ENCODE measurements around the gene STARD10. TPM values are rescaled to one million over a fixed set of nuclear protein-coding genes. Genes with fewer than 3 reads are reported as not detected.

STARD10 gene
- total RNA-seq, 2 experiments from 2014 or later = 10.4 to 12.9 TPM

DNA sequence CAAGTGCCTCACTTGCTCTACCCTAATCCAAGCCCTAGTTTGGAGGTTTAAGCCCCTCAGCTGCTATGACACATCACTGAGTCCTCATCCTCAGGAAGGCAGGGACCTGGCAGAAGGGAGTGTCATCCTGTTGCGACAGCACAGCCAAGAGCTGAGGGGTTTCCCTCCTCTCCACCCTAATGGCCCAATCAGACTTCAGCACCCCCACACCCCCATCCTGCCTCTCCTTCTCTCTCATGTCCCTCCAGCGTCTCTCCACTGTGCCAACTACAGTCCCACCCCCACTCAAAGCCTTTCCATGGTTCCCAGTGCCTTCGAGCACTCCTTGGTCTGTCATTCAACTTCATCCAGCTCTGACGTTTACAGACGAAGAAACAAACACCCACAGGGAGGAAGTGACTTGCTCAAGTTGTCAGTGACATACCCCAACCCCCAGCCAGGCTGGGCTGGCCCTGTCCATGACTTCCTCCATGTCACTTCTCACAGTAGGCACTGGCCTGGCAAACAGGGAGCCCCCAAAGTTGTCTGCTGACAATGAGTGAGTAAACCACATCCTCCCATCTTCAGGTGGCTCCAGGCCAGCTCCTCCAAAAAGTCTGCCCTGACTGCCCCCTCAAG lies 57.3 kb downstream of the STARD10 start:
- H3K27ac ChIP-seq (ENCODE audit: low read depth, low read length, poor library complexity, severe bottlenecking) = peak overlapping the region; percentile 63
- peaks cover 9% of the 10 kb centered on the region for H3K36me3 ChIP-seq (ENCODE audit: insufficient read depth, low read length)
- peak overlapping the region; percentile 81 for H3K4me2 ChIP-seq (ENCODE audit: low read length)
- peak; percentile 69 for DNase-seq (ENCODE audit: low spot score)
- no peaks in the 10 kb centered on the region for H3K9me2 ChIP-seq (ENCODE audit: insufficient read depth, low read length)
- no peaks in the 10 kb centered on the region for H3K9me3 ChIP-seq (ENCODE audit: low read length)
- H4K20me1 ChIP-seq (ENCODE audit: insufficient read depth, low read length) = no peaks in the 10 kb centered on the region
- peak overlapping the region; percentile 34 for H3K4me3 ChIP-seq (ENCODE audit: low read depth, low read length, poor library complexity, severe bottlenecking)
- H2AFZ ChIP-seq (ENCODE audit: low read length) = no peak overlapping the region
- intact Hi-C loops (cut with micrococcal nuclease; ENCODE audit: unreplicated experiment) = loop anchor here (5.0 kb wide), 1 partner anchor 416 kb away; no protein-coding TSS in a partner anchor
- TF ChIP-seq, protein P1, sequence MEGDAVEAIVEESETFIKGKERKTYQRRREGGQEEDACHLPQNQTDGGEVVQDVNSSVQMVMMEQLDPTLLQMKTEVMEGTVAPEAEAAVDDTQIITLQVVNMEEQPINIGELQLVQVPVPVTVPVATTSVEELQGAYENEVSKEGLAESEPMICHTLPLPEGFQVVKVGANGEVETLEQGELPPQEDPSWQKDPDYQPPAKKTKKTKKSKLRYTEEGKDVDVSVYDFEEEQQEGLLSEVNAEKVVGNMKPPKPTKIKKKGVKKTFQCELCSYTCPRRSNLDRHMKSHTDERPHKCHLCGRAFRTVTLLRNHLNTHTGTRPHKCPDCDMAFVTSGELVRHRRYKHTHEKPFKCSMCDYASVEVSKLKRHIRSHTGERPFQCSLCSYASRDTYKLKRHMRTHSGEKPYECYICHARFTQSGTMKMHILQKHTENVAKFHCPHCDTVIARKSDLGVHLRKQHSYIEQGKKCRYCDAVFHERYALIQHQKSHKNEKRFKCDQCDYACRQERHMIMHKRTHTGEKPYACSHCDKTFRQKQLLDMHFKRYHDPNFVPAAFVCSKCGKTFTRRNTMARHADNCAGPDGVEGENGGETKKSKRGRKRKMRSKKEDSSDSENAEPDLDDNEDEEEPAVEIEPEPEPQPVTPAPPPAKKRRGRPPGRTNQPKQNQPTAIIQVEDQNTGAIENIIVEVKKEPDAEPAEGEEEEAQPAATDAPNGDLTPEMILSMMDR (conservative IDR thresholded peaks at IDR 0.05; ENCODE audit: low read length) = no peak
- no peak for TF ChIP-seq EZH2phosphoT487 (IDR thresholded peaks at IDR 0.05; ENCODE audit: borderline replicate concordance, low read depth, low read length)
- ChIA-PET CTCF (ENCODE audit: unreplicated experiment) (interaction anchor here (0.6 kb wide), 1 partner anchor 409 kb away, joined by 3 read pairs; no protein-coding TSS in a partner anchor), POLR2A (interaction anchor here (0.8 to 1.0 kb wide), 2 partner anchors 14 to 16 kb away, joined by 3 to 4 read pairs; partner anchors contain the start of gene ARAP1)
- H3K4me1 ChIP-seq (ENCODE audit: insufficient read depth, low read length, poor library complexity, severe bottlenecking) = peaks cover 56% of the 10 kb centered on the region
- no TSS peak for BruUV-seq (replicated peaks)
- H3K79me2 ChIP-seq (ENCODE audit: insufficient read depth, low read depth, low read length) = peaks cover 22% of the 10 kb centered on the region; the same call in 1 of the 2 replicates

DNA sequence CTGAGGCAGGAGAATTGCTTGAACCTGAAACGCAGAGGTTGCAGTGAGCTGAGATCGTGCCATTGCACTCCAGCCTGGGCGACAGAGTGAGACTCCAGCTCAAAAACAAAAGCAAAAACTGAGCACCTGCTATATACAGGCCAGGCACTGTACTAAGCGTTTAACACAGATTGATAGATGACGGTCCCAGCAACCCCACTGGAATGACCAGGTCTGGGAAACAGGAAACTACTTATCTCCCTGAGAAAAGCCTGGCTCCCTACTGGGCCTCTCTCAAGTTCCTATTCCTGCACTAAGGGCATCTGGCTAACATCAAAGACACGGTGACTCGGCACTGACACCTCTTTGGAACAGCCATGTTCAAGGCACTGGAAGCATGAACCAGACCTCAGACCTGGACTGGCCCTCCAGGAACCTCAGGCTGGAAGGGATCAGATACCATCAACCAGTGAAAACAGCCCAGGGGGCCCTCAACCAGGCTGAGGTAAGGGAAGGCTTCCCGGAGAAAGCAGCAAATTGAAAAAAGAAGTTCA lies 58.3 kb downstream of the STARD10 start:
- H3K4me2 ChIP-seq (ENCODE audit: low read length) = no peak overlapping the region
- TF ChIP-seq, protein P1 (conservative IDR thresholded peaks at IDR 0.05; ENCODE audit: low read length) = no peak
- no peak for TF ChIP-seq EZH2phosphoT487 (IDR thresholded peaks at IDR 0.05; ENCODE audit: borderline replicate concordance, low read depth, low read length)
- no TSS peak for BruUV-seq (replicated peaks)
- H3K36me3 ChIP-seq (ENCODE audit: insufficient read depth, low read length) = peaks cover 19% of the 10 kb centered on the region
- no peak for DNase-seq (ENCODE audit: low spot score)
- H3K9me3 ChIP-seq (ENCODE audit: low read length) = no peaks in the 10 kb centered on the region
- H4K20me1 ChIP-seq (ENCODE audit: insufficient read depth, low read length) = no peaks in the 10 kb centered on the region
- H2AFZ ChIP-seq (ENCODE audit: low read length) = no peak overlapping the region
- peaks cover 21% of the 10 kb centered on the region; the same call in 1 of the 2 replicates for H3K79me2 ChIP-seq (ENCODE audit: insufficient read depth, low read depth, low read length)
- no peak overlapping the region for H3K4me3 ChIP-seq (ENCODE audit: low read depth, low read length, poor library complexity, severe bottlenecking)
- H3K9me2 ChIP-seq (ENCODE audit: insufficient read depth, low read length) = no peaks in the 10 kb centered on the region
- CTCF ChIA-PET (ENCODE audit: unreplicated experiment) = no interaction called here
- H3K4me1 ChIP-seq (ENCODE audit: insufficient read depth, low read length, poor library complexity, severe bottlenecking) = peaks cover 46% of the 10 kb centered on the region
- POLR2A ChIA-PET = interaction anchor here (0.6 kb wide), 1 partner anchor 42 kb away, joined by 3 read pairs; no protein-coding TSS in a partner anchor
- no peak overlapping the region for H3K27ac ChIP-seq (ENCODE audit: low read depth, low read length, poor library complexity, severe bottlenecking)
- intact Hi-C loops (cut with micrococcal nuclease; ENCODE audit: unreplicated experiment) = loop anchor here (5.0 kb wide), 1 partner anchor 417 kb away; no protein-coding TSS in a partner anchor

Measured in OCI-LY7 (cell line).